K562 (cell line): Measurements from ENCODE around the gene FHIT. TPM values are rescaled to one million over a fixed set of nuclear protein-coding genes. Genes with fewer than 3 reads are reported as not detected.
A peak's percentile ranks its signal among the peaks of the same experiment; 100 is the strongest.

ENCODE experiments used
- ATAC-seq: fragments of 200-7000 bp; cut with Tn5 transposase; 3 replicates; pipeline ENCODE4 v1.9.1; 2020; ENCODE audit warnings: moderate library complexity
- BruUV-seq: library from RNA; stranded (reverse); fragments of 400-500 nt; replicated peaks from 2 replicates; lab custom pipeline; 2021; lab: Mats Ljungman, UMichigan
- CTCF ChIA-PET: fragments of 300-600 bp; formaldehyde crosslinking; extraction: SDS; loops from one replicate; lab custom pipeline; 2021; ENCODE audit warnings: low intra/inter-chr PET ratio; lab: Yijun Ruan, JAX
- POLR2A ChIA-PET: fragments of 300-600, 350-650 bp; sonication (Branson Sonifier 250); formaldehyde crosslinking; extraction: SDS; loops from one replicate; lab custom pipeline; 2021; ENCODE audit warnings: antibody characterized with exemption, inconsistent platforms; lab: Yijun Ruan, JAX
- DNase-seq, 4 experiments: peaks; one replicate each; pipeline versions ENCODE4 v3.0.0 to v3.0.0-alpha.2; 2011 to 2018; ENCODE audit warnings: low spot score in 3 of 4, mixed read lengths in 3 of 4; ENCODE audit errors: extremely low read depth in 1 of 4
- FAIRE-seq: peaks from 2 replicates; lab custom pipeline; 2011; peaks lifted over from hg19 to GRCh38; lab: Jason Lieb, UNC
- H2AFZ ChIP-seq: 2 replicates; pipeline ENCODE4 v1.6.0; 2011; ENCODE audit warnings: low read depth, low read length, control low read depth, inconsistent platforms
- H3K27ac ChIP-seq: fragments of 200-600 bp; 3 replicates; pipeline ENCODE4 v1.8.0; 2011; ENCODE audit warnings: low read depth, mild to moderate bottlenecking, control low read depth, inconsistent platforms, low read length, moderate library complexity, mixed read lengths; ENCODE audit errors: extremely low read depth
- H3K27me3 ChIP-seq, 2 experiments: fragments of 300-600 bp in 1 of 2; 2 replicates in 1 of 2; 3 replicates in 1 of 2; pipeline versions ENCODE4 v1.6.0 to v1.8.0; 2011; ENCODE audit warnings: inconsistent platforms in 2 of 2, low read length in 2 of 2, mild to moderate bottlenecking in 1 of 2, mixed read lengths in 1 of 2, moderate library complexity in 1 of 2; ENCODE audit not compliant: control insufficient read depth in 2 of 2, insufficient read depth in 2 of 2
- H3K36me3 ChIP-seq: fragments of 300-600 bp; 3 replicates; pipeline ENCODE4 v1.8.0; 2011; ENCODE audit warnings: mild to moderate bottlenecking, low read length, inconsistent platforms; ENCODE audit not compliant: control insufficient read depth, insufficient read depth
- H3K4me1 ChIP-seq, 2 experiments: fragments of 200-600 bp in 1 of 2; replicated peaks in 1 of 2; 2 replicates in 1 of 2; 3 replicates in 1 of 2; pipeline versions ENCODE4 v1.5.1 to v1.8.0; 2011; ENCODE audit warnings: inconsistent platforms in 2 of 2, low read length in 2 of 2, mild to moderate bottlenecking in 1 of 2, mixed read lengths in 1 of 2, moderate library complexity in 1 of 2; ENCODE audit not compliant: control insufficient read depth in 2 of 2, insufficient read depth in 2 of 2
- H3K4me2 ChIP-seq: 2 replicates; pipeline ENCODE4 v1.6.1; 2011; ENCODE audit warnings: low read length, control low read depth, inconsistent platforms, mixed read lengths; ENCODE audit not compliant: insufficient read depth
- H3K4me3 ChIP-seq: fragments of 200-600 bp; sonication (generic), shearing (Covaris generic); 2 replicates; pipeline ENCODE4 v1.5.1; 2016; ENCODE audit warnings: control low read depth, inconsistent platforms
- H3K79me2 ChIP-seq: fragments of 200-600 bp; 3 replicates; pipeline ENCODE4 v1.8.0; 2011; ENCODE audit warnings: low read length, inconsistent platforms; ENCODE audit not compliant: control insufficient read depth, insufficient read depth
- H3K9ac ChIP-seq, 2 experiments: 2 replicates each; pipeline versions ENCODE4 v1.6.0 to v1.6.1; 2011; ENCODE audit warnings: low read depth in 2 of 2, low read length in 2 of 2, control low read depth in 1 of 2, inconsistent platforms in 1 of 2, mild to moderate bottlenecking in 1 of 2, mixed read lengths in 1 of 2; ENCODE audit not compliant: insufficient read depth in 1 of 2
- H3K9me1 ChIP-seq: one replicate; pipeline ENCODE4 v1.6.0; 2011; ENCODE audit warnings: inconsistent platforms, mild to moderate bottlenecking, low read length, moderate library complexity; ENCODE audit not compliant: control insufficient read depth, insufficient read depth
- H3K9me3 ChIP-seq: replicated peaks from 2 replicates; pipeline ENCODE4 v1.5.1; 2011; ENCODE audit warnings: low read depth, low read length, inconsistent platforms; ENCODE audit not compliant: control insufficient read depth, insufficient read depth
- H4K20me1 ChIP-seq: replicated peaks from 2 replicates; pipeline ENCODE4 v1.6.1; 2011; ENCODE audit warnings: low read length, inconsistent platforms, mixed read lengths; ENCODE audit not compliant: control insufficient read depth, insufficient read depth
- C11orf30 ChIP-seq: fragments of 450-650 bp; IDR thresholded peaks from 2 replicates; pipeline ENCODE4 v1.6.1; 2016; ENCODE audit warnings: low read depth, mild to moderate bottlenecking
- DNMT1 ChIP-seq: fragments of 450-650 bp; IDR thresholded peaks from 2 replicates; pipeline ENCODE4 v1.6.1; 2016; ENCODE audit warnings: antibody characterized with exemption, mild to moderate bottlenecking
- EP400 ChIP-seq: fragments of 450-650 bp; IDR thresholded peaks from 2 replicates; pipeline ENCODE4 v1.6.1; 2017; ENCODE audit warnings: antibody characterized with exemption, mild to moderate bottlenecking, moderate library complexity
- MAFF ChIP-seq: IDR thresholded peaks from 2 replicates; pipeline ENCODE4 v1.6.1; 2012; ENCODE audit warnings: low read length, improper control_type of control experiment
- MAFG ChIP-seq: fragments of 450-650 bp; conservative IDR thresholded peaks from 2 replicates; pipeline ENCODE4 v1.6.1; 2016; ENCODE audit warnings: missing genetic modification characterization, missing compliant biosample characterization
- MAFK ChIP-seq: IDR thresholded peaks from 2 replicates; pipeline ENCODE4 v1.6.1; 2011; ENCODE audit warnings: low read length, improper control_type of control experiment
- NCOA6 ChIP-seq: fragments of 450-650 bp; IDR thresholded peaks from 2 replicates; pipeline ENCODE4 v1.6.1; 2017; ENCODE audit warnings: mild to moderate bottlenecking
- NFIC ChIP-seq: fragments of 450-650 bp; IDR thresholded peaks from 2 replicates; pipeline ENCODE4 v1.6.1; 2017; ENCODE audit warnings: mild to moderate bottlenecking, inconsistent platforms
- SP1 ChIP-seq: sonication (generic); formaldehyde crosslinking; IDR thresholded peaks from 2 replicates; pipeline ENCODE4 v1.8.1; 2022; ENCODE audit warnings: mild to moderate bottlenecking, missing genetic modification reagents
- TCF15 ChIP-seq: fragments of 250-450 bp; sonication (Bioruptor Pico); IDR thresholded peaks from 2 replicates; pipeline ENCODE4 v1.8.0; 2022; ENCODE audit warnings: moderate library complexity, mild to moderate bottlenecking, inconsistent platforms
- ZNF316 ChIP-seq: fragments of 450-650 bp; IDR thresholded peaks from 2 replicates; pipeline ENCODE4 v1.6.1; 2016
- ZNF717 ChIP-seq: fragments of 250-450 bp; sonication (Bioruptor Pico); IDR thresholded peaks from 2 replicates; pipeline ENCODE4 v1.5.0; 2021
- WGBS: fragments of 100-300 bp; shearing (Covaris generic); methylation state at CpG from one replicate; pipeline ENCODE4 v1.1.6; 2016; ENCODE audit warnings: low coverage, mixed read lengths; ENCODE audit not compliant: insufficient coverage; ENCODE audit errors: missing lambda C conversion rate; 5-methylcytosine and 5-hydroxymethylcytosine counted together
- in situ Hi-C: fragments of 300-500 bp; cut with MboI; formaldehyde crosslinking; loops from 4 replicates; pipeline ENCODE4 v1.15.0; 2018; ENCODE audit warnings: inconsistent platforms, mixed read lengths
- intact Hi-C: fragments of 100-400 bp; cut with micrococcal nuclease; formaldehyde crosslinking; loops from 2 replicates; pipeline ENCODE4 v1.14.2; 2022
- polyA plus RNA-seq, 8 experiments: library from polyadenylated mRNA; depleted of rRNA in 4 of 8; stranded (reverse) in 5 of 8; unstranded in 3 of 8; fragments of >200 nt; fragmentation: Nextera tagmentation in 2 of 8; fragmentation: Illumina TruSeq in 1 of 8; extraction: Ambion mirVana in 2 of 8; extraction: Trizol in 1 of 8; gene quantifications; 2 replicates each; pipeline versions ENCODE4 v1.2.1 to v1.2.3, GENCODE V29; 2011 to 2014; ENCODE audit warnings: inconsistent platforms in 1 of 8, missing spikeins in 1 of 8
- total RNA-seq, 7 experiments: library from RNA; depleted of rRNA in 6 of 7; stranded (reverse); fragments of >200 nt in 6 of 7; fragmentation: Illumina TruSeq in 2 of 7; extraction: Trizol in 2 of 7; gene quantifications; 2 replicates each; pipeline versions ENCODE4 v1.2.1 to v1.2.3, GENCODE V29; 2011 to 2021; ENCODE audit warnings: low replicate concordance in 1 of 7

The FHIT gene
- total and polyA plus RNA-seq, 9 of the 15 experiments (the other 6 are each of a cell fraction or from before 2014, with no cell fraction given), result 1.7 to 9.1 (median 4.3) TPM

GRCh38 chr3:60707452-60708020 is 543.7 kb downstream of the FHIT start (continued):
- TF ChIP-seq ZNF717 (CRISPR knock-in tag), result no peak
- TF ChIP-seq EP400, result no peak

DNA sequence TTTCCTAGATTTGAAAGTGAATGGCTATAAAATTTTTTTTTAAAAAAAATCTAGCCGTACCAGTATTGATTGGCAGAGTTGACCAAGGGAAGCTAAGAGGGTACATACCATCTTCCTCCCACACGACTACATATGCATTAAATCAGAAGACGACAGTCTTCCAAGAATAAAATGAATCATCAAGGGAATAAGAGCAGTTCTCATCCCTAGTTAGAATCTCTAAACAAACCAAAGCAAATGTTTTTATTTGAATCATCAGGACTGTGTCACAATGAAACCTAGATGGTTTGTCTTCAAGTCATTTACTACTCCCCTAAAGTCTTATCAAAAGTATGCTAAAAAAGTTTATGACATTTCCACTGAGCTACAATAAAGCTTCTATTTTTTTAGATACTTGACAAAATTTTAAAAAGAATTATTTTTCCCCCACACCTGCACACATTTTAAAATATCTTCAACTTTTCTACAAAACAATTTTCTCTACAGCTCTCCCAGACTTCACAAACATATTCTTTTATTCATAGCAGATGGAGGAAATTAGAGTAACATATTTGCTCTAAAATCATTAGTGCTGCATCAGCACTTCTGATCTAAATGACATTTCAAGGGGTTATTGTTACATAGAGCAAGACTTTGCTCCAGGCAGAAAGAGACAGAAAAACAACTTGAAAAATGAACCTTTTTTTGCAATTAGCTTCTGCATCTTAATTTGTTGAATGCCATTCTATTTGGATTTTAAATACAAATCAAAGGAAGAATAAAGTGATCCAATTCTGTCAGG is 547.1 kb downstream of the FHIT start:
- H3K27ac ChIP-seq, result no peak overlapping the region
- POLR2A ChIA-PET, result no interaction called here
- FAIRE-seq (no peak), DNase-seq (no peak), ATAC-seq (no peak)
- TF ChIP-seq C11orf30, result peak; percentile 40; the same call in 1 of the 2 replicates
- TF ChIP-seq TCF15 (CRISPR knock-in tag), result no peak
- TF ChIP-seq ZNF316, result peak; percentile 46
- TF ChIP-seq NFIC, result no peak
- peak; percentile 50 for TF ChIP-seq MAFG (tag)
- TF ChIP-seq MAFF, result peak; percentile 58; the same call in 1 of the 2 replicates
- peak; percentile 50; the same call in 1 of the 2 replicates for TF ChIP-seq MAFK
- TF ChIP-seq SP1, result no peak
- TF ChIP-seq NCOA6, result no peak
- TF ChIP-seq DNMT1, result no peak
- no peak overlapping the region for H3K9ac ChIP-seq
- in situ Hi-C loops (no loop called here), intact Hi-C loops (no loop called here)
- CTCF ChIA-PET, result no interaction called here
- H3K9me1 ChIP-seq, result no peaks in the 10 kb centered on the region
- H3K4me3 ChIP-seq, result no peak overlapping the region
- H3K4me1 ChIP-seq, result no peaks in the 10 kb centered on the region
- no peaks in the 10 kb centered on the region for H3K27me3 ChIP-seq
- H3K9me3 ChIP-seq, result no peaks in the 10 kb centered on the region
- no peaks in the 10 kb centered on the region for H4K20me1 ChIP-seq
- no peak overlapping the region for H3K4me2 ChIP-seq
- no peaks in the 10 kb centered on the region for H3K79me2 ChIP-seq
- no peak overlapping the region for H2AFZ ChIP-seq
- 0% methylated on average over 2 of the region's 3 CpGs for WGBS
- H3K36me3 ChIP-seq, result no peaks in the 10 kb centered on the region
- no TSS peak for BruUV-seq
